NCI-H1436 (cell line): ENCODE measurements around the gene OR14A2.
"Not testable (repeated sequence)": the region's sequence is repeated elsewhere in the genome, so short reads cannot be mapped to it uniquely, and the experiment has no call there.

Experiments used
- DNase-seq: peaks from one replicate; lab custom pipeline; 2025; lab: John Stamatoyannopoulos, UW

The OR14A2 gene

GRCh38 chr1:247748041-247748440 is at the start of gene OR14A2:
Gene OR14A2 (minus strand): TSS chr1:247748141.
- no peak for DNase-seq

GRCh38 chr1:247797518-247797917 is 49.6 kb upstream of the OR14A2 start:
- no peak for DNase-seq

- DNase-seq = no peak
These were observed 21.7 kb upstream of the OR14A2 start for GRCh38 chr1:247769603-247770002.

GRCh38 chr1:247760456-247760855 is 12.5 kb upstream of the OR14A2 start, which contains the start of gene OR1C1:
Gene OR1C1 (minus strand): TSS chr1:247760556. CDS start chr1:247758406, 2,150 bp downstream.
- DNase-seq = no peak

GRCh38 chr1:247754311-247754710 is 6.4 kb upstream of the OR14A2 start:
- not testable (repeated sequence) for DNase-seq

- no peak for DNase-seq
These were observed 1.9 kb upstream of the OR14A2 start for GRCh38 chr1:247749870-247750269.

- no peak for DNase-seq
These were observed 325 bp downstream of the OR14A2 start for GRCh38 chr1:247747616-247748015.

- DNase-seq = no peak
These were observed 1.5 kb downstream of the OR14A2 start for GRCh38 chr1:247746391-247746935.

- not testable (repeated sequence) for DNase-seq
These were observed 5.7 kb downstream of the OR14A2 start for GRCh38 chr1:247742215-247742760.

GRCh38 chr1:247741756-247742155 is 6.2 kb downstream of the OR14A2 start:
- DNase-seq = no peak

- no peak for DNase-seq
These were observed 7.2 kb downstream of the OR14A2 start for GRCh38 chr1:247740721-247741120.

GRCh38 chr1:247738315-247738714 is 9.6 kb downstream of the OR14A2 start, which contains the start of gene OR14K1:
Gene OR14K1 (plus strand): TSS chr1:247738615. CDS start chr1:247738615, 0 bp downstream.
- DNase-seq = no peak

- DNase-seq = no peak
These were observed 26.7 kb downstream of the OR14A2 start for GRCh38 chr1:247721222-247721621.

GRCh38 chr1:247716546-247716945 is 31.4 kb downstream of the OR14A2 start, which contains the start of gene OR6F1:
Gene OR6F1 (minus strand): TSS chr1:247716646. CDS start chr1:247712755, 3,891 bp downstream.
- DNase-seq = no peak

- DNase-seq = no peak
These were observed 34.2 kb downstream of the OR14A2 start for GRCh38 chr1:247713753-247714152.

GRCh38 chr1:247710681-247711080 is 37.3 kb downstream of the OR14A2 start:
- not testable (repeated sequence) for DNase-seq

GRCh38 chr1:247701338-247701737 is 46.6 kb downstream of the OR14A2 start:
- no peak for DNase-seq

GRCh38 chr1:247681288-247681897 is 66.5 kb downstream of the OR14A2 start:
- peak; percentile 52 for DNase-seq

- no peak for DNase-seq
These were observed 67.8 kb downstream of the OR14A2 start for GRCh38 chr1:247680171-247680570.

GRCh38 chr1:247679639-247680038 is 68.3 kb downstream of the OR14A2 start, which contains the start of gene OR13G1:
Gene OR13G1 (minus strand): TSS chr1:247679739. CDS start chr1:247673041, 6,698 bp downstream.
- DNase-seq = no peak
